Body of pancreas (tissue), 4 donors: ENCODE data around the gene APLF. TPM values are rescaled to one million over a fixed set of nuclear protein-coding genes. Genes with fewer than 3 reads are reported as not detected.

Experiments
- ATAC-seq: fragments of 150-250 bp; one replicate; pipeline ENCODE4 v1.9.1; 2016
- DNase-seq, 4 donors: peaks; one replicate each; pipeline ENCODE4 v3.0.0-alpha.2; 2019
- H3K27ac ChIP-seq, 4 donors: fragments of 200-600 bp; sonication (generic); 1 replicate in 3 of 4; 2 replicates in 1 of 4; pipeline versions ENCODE4 v1.5.1 to v1.6.1; 2016 to 2019; ENCODE audit warnings: mild to moderate bottlenecking in 1 of 4, mixed read lengths in 1 of 4, moderate library complexity in 1 of 4
- H3K27me3 ChIP-seq, 2 donors: fragments of 200-600 bp; sonication (generic); one replicate each; pipeline ENCODE4 v1.6.0; 2016; ENCODE audit warnings: mild to moderate bottlenecking in 1 of 2
- H3K36me3 ChIP-seq, 2 donors: fragments of 200-600 bp; sonication (generic); replicated peaks in 1 of 2; 2 replicates each; pipeline ENCODE4 v1.5.1; 2016; ENCODE audit warnings: low read depth in 2 of 2; ENCODE audit not compliant: insufficient read depth in 1 of 2
- H3K4me1 ChIP-seq: fragments of 200-600 bp; sonication (generic); one replicate; pipeline ENCODE4 v1.6.0; 2016
- H3K4me3 ChIP-seq, 2 donors: fragments of 200-600 bp; sonication (generic); 1 replicate in 1 of 2; 2 replicates in 1 of 2; pipeline ENCODE4 v1.5.1; 2016 to 2019
- H3K9me3 ChIP-seq, 3 donors: fragments of 200-600 bp; sonication (generic); 1 replicate in 2 of 3; 2 replicates in 1 of 3; pipeline ENCODE4 v1.5.1; 2016
- CTCF ChIP-seq, 7 experiments: fragments of 450-650 bp in 4 of 7; fragments of 200-600 bp in 3 of 7; sonication (generic) in 3 of 7; IDR thresholded peaks; one replicate each; pipeline ENCODE4 v1.5.1; 2016 to 2019; ENCODE audit warnings: antibody characterized with exemption in 7 of 7
- POLR2A ChIP-seq, 3 donors: fragments of 450-650 bp; IDR thresholded peaks; one replicate each; pipeline ENCODE4 v1.6.1; 2016; ENCODE audit warnings: antibody characterized with exemption in 3 of 3, mild to moderate bottlenecking in 2 of 3
- WGBS, 2 donors: methylation state at CpG; one replicate each; pipeline ENCODE4 v1.1.5; 2017; 5-methylcytosine and 5-hydroxymethylcytosine counted together
- intact Hi-C: fragments of 100-400 bp; cut with DNase I; formaldehyde crosslinking; loops from one replicate; pipeline ENCODE4 v1.15.1; 2023
- total RNA-seq, 2 donors: library from RNA; depleted of rRNA; stranded (reverse); fragments of >200 nt; gene quantifications; one replicate each; pipeline ENCODE4 v1.1.0, GENCODE V29; 2016

APLF gene
- total RNA-seq, 2 donors from 2014 or later = 3.9 to 4.0 TPM

DNA sequence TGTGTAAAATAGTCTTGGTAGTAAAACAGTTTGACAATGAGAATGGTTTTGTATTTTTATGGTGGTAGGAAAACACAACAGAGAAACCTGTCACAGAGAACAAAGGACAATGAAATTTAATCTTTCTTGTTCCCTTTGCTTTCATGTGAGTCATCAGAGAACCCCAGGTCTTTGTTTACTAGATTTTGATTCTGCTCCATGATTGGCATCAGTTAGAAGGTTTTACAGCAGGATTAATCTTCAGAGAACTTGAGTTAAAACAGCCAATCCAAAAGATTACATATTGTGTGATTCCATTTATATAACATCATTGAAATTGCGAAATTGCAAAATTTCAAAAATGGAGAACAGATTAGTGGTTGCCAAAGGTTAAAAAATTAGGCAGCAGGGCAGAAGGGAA, 2.5 kb downstream of the APLF start:
- Histone ChIP-seq H3K9me3 (no peaks in the 10 kb centered on the region), H3K27me3 (no peaks in the 10 kb centered on the region), H3K4me3 (no peak overlapping the region), H3K36me3 (no peaks in the 10 kb centered on the region), H3K4me1 (peaks cover 16% of the 10 kb centered on the region), H3K27ac (no peak overlapping the region)
- no peak for TF ChIP-seq CTCF (IDR thresholded peaks at IDR 0.05)
- no peak for TF ChIP-seq POLR2A (IDR thresholded peaks at IDR 0.05)
- 77 to 85% methylated on average over 1 of the region's 1 CpG for WGBS, 2 donors
- no peak for DNase-seq
- no peak for ATAC-seq
- intact Hi-C loops = loop anchor here (10.0 kb wide), 1 partner anchor 455 kb away; no protein-coding TSS in a partner anchor

GRCh38 chr2:68471385-68471784, 4.0 kb downstream of the APLF start:
- Histone ChIP-seq H3K4me3 (no peak overlapping the region), H3K36me3 (no peaks in the 10 kb centered on the region), H3K9me3 (no peaks in the 10 kb centered on the region), H3K27ac (no peak overlapping the region), H3K27me3 (no peaks in the 10 kb centered on the region), H3K4me1 (peaks cover 10% of the 10 kb centered on the region)
- TF ChIP-seq POLR2A (IDR thresholded peaks at IDR 0.05) = no peak
- no peak for TF ChIP-seq CTCF (IDR thresholded peaks at IDR 0.05)
- ATAC-seq = no peak
- DNase-seq = no peak
- intact Hi-C loops = no loop called here
- 95 to 100% methylated on average over 2 of the region's 2 CpGs for WGBS, 2 donors

GRCh38 chr2:68472796-68473414, 5.5 kb downstream of the APLF start:
- DNase-seq = no peak
- intact Hi-C loops = no loop called here
- H3K9me3 ChIP-seq = no peaks in the 10 kb centered on the region
- no peaks in the 10 kb centered on the region for H3K27me3 ChIP-seq
- 80 to 84% methylated on average over 3 of the region's 3 CpGs for WGBS, 2 donors
- H3K4me1 ChIP-seq = peaks cover 8% of the 10 kb centered on the region
- no peaks in the 10 kb centered on the region for H3K36me3 ChIP-seq
- no peak for ATAC-seq
- no peak for TF ChIP-seq POLR2A (IDR thresholded peaks at IDR 0.05)
- H3K27ac ChIP-seq = no peak overlapping the region
- H3K4me3 ChIP-seq = no peak overlapping the region

DNA sequence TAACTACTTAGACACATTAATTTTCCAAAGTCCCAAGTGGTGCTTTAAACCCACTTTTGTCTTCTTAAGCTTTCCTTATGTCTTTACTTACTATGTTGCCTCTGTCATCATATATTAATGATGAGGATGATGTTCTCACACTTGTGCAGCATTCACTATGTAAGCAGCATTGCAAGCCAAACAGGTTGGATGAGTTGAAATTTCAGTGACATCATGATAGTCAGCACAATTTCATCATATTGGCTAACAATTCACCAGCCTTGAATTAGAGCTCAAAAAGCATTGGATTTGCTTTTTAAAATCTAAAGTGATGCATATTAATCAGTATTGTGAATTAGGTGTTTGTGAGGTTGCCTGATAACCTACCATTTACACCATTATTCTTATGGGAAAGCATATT, 7.7 kb downstream of the APLF start:
- H3K4me1 ChIP-seq = no peaks in the 10 kb centered on the region
- no peaks in the 10 kb centered on the region for H3K9me3 ChIP-seq
- intact Hi-C loops = no loop called here
- no peak for TF ChIP-seq POLR2A (IDR thresholded peaks at IDR 0.05)
- TF ChIP-seq CTCF (IDR thresholded peaks at IDR 0.05) = no peak
- ATAC-seq (no peak), DNase-seq (no peak)
- H3K4me3 ChIP-seq = no peak overlapping the region
- H3K36me3 ChIP-seq = no peaks in the 10 kb centered on the region
- no peaks in the 10 kb centered on the region for H3K27me3 ChIP-seq
- no peak overlapping the region for H3K27ac ChIP-seq

GRCh38 chr2:68475576-68475975, 8.2 kb downstream of the APLF start:
- Histone ChIP-seq H3K27ac (no peak overlapping the region), H3K9me3 (no peaks in the 10 kb centered on the region), H3K4me3 (no peak overlapping the region), H3K27me3 (no peaks in the 10 kb centered on the region), H3K4me1 (no peaks in the 10 kb centered on the region), H3K36me3 (no peaks in the 10 kb centered on the region)
- ATAC-seq (no peak), DNase-seq (no peak)
- no peak for TF ChIP-seq POLR2A (IDR thresholded peaks at IDR 0.05)
- no peak for TF ChIP-seq CTCF (IDR thresholded peaks at IDR 0.05)
- 14 to 20% methylated on average over 2 of the region's 2 CpGs for WGBS, 2 donors
- intact Hi-C loops = no loop called here
